ENCODE data around the gene URI1.

DNA sequence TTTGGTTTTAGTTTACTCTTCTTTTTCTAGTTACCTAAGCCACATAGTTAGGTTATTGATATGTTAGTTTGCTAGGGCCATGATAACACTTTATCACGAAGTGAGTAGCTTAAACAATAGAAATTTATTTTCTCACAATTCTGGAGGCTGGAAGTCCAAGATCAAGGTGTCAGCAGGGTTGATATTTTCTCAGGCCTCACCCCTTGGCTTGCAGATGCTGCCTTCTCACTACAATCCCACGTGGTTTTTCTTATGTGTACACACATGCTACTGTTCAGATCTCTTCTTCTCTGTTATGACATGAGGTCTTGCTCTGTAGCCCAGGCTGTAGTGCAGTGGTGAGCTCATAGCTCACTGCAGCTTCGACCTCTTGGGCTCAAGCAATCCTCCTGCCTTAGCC, 7.8 kb upstream of the URI1 start:
- TF ChIP-seq HDGF (IDR thresholded peaks at IDR 0.05; ENCODE audit: borderline replicate concordance) = no peak
- TF ChIP-seq SP1 (IDR thresholded peaks at IDR 0.05) = no peak
- no peak for TF ChIP-seq L3MBTL2 (conservative IDR thresholded peaks at IDR 0.05)
- no peak for TF ChIP-seq FOXA1 (IDR thresholded peaks at IDR 0.05)
- TF ChIP-seq BHLHE40 (IDR thresholded peaks at IDR 0.05; ENCODE audit: borderline replicate concordance) = no peak
- no peak for TF ChIP-seq FOXK2 (IDR thresholded peaks at IDR 0.05)
- no peak for TF ChIP-seq NFRKB (IDR thresholded peaks at IDR 0.05)
- TF ChIP-seq ELF4 (IDR thresholded peaks at IDR 0.05) = no peak
- no peak for TF ChIP-seq SUZ12 (IDR thresholded peaks at IDR 0.05)

All from HEK293T (cell line).